Activated CD4-positive, alpha-beta T cell treated with anti-CD3 and anti-CD28 coated beads, Interleukin-2, amount 50 U/mL, for 16 hours (primary cell): Measurements from ENCODE around the gene ST6GALNAC3.
"Not testable (repeated sequence)": the region's sequence is repeated elsewhere in the genome, so short reads cannot be mapped to it uniquely, and the experiment has no call there.

Experiments
- DNase-seq: peaks from one replicate; pipeline ENCODE4 v3.0.0-alpha.2; 2020

ST6GALNAC3 gene

GRCh38 chr1:76292418-76293184 is 218.1 kb downstream of the ST6GALNAC3 start:
- DNase-seq, result no peak

- no peak for DNase-seq
These were observed 219.3 kb downstream of the ST6GALNAC3 start for GRCh38 chr1:76293831-76294230.

DNA sequence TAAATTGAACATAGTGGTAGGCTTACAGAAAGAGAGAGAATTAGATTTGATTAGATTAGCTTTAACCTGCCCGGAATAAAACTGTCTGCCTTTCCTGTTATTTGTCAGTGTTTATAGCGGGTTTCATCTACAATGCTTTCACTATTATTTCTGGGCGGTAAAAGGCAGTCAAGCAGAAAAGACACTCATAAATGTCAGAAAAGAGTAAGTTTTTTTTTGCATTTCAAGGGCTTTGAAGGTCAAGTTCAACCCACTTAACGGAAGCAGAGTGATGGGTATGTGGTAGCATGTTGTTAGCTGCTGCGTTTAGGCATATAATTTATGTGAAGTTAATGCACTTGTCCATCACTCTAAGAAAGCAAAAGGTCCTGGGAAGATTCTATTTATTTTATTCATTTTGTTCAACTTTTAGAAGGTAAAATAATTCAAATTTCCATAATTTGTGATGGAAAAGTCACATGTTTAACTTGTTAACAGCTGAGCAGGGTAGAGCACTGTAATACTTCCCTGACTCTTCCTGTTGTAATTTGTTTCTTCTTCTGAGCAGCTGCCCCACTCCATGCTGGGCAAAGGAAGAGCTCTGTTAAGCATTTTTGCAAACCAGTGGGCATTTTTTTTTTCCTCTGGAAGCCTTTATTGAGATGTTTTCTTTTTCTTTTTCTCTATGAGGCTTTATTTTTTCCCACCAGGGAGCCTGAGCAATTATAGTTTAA is 220.1 kb downstream of the ST6GALNAC3 start:
- DNase-seq, result peak; percentile 61

- DNase-seq, result no peak
These were observed 223.9 kb downstream of the ST6GALNAC3 start for GRCh38 chr1:76298399-76298798.

DNA sequence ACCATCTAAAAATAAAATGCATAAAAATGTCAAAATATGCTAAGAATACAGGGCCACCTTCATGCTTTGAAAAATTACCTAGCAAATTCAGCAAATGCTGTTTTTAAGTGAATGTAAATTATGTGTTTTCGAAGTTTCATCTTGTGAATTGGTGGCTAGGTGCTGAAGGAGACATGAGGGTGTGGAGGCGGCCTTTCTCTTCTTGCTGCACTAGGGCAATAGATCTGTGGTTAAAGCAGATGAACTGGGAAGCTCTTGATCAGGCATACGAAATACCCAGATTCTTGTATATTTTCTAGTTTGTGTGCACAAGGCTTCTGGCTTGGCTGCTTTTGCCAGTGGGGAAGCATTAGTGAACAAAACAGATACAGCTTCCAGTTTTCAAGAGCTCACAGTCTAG is 224.5 kb downstream of the ST6GALNAC3 start:
- DNase-seq, result no peak

DNA sequence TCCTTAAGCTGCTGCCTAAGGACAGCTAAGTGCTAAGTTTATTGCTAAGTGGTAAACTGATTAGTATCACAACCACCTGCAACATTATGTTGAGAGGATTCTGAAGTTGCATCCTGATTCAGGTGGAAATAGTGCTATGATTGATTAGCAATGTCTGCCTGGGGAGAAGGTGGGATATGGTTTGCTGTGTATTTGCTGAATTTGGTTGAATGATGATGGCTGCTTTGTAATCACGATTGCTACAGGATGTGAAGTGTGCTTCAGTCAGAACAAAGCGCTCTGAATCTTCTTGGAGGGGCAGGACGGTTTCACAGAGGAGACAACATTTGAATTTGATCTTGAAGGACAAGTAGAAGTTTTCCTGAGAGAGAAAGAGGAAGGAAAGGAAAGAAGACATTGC is 226.0 kb downstream of the ST6GALNAC3 start:
- no peak for DNase-seq

DNA sequence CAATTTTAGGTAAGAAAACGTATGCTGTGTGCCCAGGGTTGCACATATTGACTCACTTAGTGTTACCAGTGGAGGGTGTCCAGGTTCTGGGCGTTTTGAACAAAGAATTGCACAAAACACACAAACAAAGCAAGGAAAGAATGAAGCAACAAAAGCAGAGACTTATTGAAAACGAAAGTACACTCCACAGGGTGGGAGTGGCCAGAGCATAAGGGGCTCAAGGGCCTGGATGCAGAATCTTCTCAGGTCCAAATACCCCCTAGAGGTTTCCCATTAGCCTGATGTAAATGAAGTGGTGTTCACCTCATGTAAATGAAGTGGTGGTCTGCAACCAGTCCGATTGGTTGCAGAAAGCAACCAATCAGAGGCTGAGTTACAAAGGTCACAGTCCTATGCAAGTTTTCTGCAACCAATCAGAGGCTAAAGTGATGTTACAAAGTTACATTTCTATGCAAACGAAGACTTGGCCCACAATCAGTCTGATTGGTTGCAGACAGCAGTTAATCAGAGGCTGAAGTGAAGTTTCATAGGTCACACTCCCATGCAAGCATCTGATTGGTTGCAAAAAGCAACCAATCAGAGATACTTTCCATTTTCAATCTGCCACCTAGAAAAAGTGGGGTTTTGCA is 228.3 kb downstream of the ST6GALNAC3 start:
- DNase-seq, result no peak

DNA sequence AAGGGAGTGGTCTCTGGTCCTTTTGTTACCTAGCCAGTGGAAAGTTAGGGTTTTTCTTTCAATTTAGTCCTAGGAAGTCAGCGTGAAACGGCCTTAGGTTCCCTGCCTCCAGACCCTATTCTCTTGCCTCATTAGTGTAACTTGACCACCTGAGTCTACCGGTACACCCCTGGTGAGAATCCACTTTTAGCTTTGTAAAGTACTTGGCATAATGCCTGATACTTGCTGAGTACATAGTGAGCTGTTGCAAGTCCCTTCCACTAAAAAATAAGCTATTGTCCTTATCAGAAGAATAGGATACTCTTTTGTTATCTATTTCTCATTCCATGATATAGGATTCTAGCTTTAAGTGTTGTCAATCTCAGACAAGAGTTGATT is 228.8 kb downstream of the ST6GALNAC3 start:
- DNase-seq, result no peak

DNA sequence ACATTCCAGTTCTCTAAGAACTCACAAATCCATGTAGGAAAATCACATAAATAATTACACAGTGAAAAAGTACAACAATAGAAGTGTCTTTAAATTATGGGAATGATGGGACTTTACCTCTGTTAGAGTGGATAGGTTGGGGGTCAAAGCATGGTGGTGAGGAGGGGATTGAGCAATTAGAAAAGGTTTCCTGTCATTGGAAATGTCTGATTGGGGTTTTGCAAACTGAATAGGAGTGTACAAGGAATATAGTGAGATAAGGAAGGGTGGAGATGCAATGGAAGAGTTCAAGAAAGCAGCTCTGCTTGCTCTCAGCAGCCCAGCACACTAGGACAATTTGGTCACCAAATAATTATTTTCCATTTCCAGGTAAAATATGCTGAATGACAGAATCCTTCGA is 238.8 kb downstream of the ST6GALNAC3 start:
- DNase-seq, result no peak

DNA sequence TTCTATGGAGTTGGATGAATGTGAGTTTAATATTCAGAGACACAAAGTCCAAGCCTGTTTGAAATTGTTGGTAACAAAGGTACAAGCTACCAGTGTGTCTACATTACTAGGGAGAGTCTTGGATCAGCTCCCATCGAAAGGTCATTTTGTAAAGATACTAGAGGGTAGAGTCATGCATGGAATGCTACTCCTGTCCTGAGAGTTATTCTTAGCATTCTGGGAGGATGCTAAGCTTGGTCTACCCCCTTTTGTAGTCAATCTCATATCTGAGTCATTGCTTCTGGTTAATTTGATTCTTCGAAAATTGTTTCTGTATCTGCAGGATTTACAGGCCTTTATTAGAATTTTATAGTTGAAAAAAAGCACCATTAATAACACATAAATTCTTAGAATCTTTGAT is 240.2 kb downstream of the ST6GALNAC3 start:
- no peak for DNase-seq

- DNase-seq, result peak; percentile 5
These were observed 242.9 kb downstream of the ST6GALNAC3 start for GRCh38 chr1:76317299-76317900.

- peak; percentile 60 for DNase-seq
These were observed 256.6 kb downstream of the ST6GALNAC3 start for GRCh38 chr1:76330991-76331603.

DNA sequence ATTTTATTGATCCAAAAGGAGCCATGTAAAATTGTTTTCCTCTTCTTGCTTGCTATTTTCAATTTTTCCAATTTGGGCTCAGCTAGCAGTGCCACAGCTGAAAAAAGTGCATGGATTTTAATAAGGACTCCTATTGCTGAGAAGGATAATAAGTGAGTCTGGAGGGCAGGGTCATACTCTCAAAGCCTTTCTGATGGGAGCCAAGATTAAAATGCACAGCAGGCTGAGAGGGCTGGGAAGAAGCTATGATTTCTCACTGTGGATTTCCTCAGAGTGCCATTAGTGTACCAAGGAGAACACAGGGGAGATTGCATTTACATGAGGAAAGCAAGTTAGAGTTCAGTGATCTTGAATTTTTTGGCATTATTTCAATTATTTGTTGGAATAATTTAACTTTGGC is 261.3 kb downstream of the ST6GALNAC3 start:
- DNase-seq, result no peak

DNA sequence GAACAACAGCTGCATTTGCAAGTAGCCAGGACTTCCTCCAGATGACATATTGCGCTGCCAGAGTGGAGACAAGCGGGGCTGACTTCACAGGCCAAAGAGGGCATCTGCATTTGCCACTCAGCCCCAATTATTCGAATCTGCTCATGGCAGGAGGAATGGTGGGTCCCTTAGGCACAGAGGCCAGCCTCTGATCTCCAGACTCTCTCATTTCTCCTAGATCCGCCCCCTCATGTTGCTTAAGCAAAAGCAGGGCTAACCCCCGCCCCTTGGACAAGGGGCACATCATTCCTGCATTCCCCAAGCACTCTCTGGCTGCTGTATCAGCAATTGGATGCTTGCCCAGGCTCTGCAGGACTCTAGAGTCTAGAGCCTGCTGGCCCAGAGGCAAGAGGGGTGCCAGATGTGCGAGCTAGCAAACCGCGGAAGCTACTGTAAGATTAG is 262.4 kb downstream of the ST6GALNAC3 start:
- DNase-seq, result no peak

- no peak for DNase-seq
These were observed 263.1 kb downstream of the ST6GALNAC3 start for GRCh38 chr1:76337542-76338219.

- no peak for DNase-seq
These were observed 265.5 kb downstream of the ST6GALNAC3 start for GRCh38 chr1:76340056-76340455.

DNA sequence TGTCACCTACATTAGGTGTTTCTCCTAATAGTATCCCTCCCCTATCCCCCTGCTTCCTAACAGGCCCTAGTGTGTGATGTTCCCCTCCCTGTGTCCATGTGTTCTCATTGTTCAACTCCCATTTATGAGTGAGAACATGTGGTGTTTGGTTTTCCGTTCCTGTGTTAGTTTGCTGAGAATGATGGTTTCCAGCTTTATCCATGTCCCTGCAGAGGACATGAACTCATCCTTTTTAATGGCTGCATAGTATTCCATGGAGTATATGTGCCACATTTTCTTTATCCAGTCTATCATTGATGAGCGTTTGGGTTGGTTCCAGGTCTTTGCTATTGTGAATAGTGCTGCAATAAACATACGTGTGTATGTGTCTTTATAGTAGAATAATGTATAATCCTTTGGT is 267.3 kb downstream of the ST6GALNAC3 start:
- DNase-seq, result not testable (repeated sequence)

GRCh38 chr1:76343356-76343755 is 268.8 kb downstream of the ST6GALNAC3 start:
- no peak for DNase-seq

DNA sequence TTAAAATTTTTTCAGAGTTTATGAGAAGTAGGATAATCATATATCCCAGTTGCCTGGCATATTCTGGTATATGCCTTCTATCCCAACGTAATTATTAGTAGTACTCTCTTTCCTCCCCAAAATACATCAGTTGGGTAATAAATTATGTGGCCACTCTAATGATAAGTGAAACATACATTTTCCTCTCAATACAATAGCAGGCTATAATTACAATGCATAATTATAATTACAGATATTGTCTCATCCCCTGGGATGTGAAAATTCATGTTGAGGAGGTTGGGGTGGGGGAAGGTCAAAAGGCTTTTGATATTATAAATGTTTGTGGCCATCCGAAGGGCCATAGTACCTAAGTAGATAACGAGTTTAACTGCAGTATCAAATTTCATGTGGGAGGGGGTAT is 277.1 kb downstream of the ST6GALNAC3 start:
- no peak for DNase-seq

DNA sequence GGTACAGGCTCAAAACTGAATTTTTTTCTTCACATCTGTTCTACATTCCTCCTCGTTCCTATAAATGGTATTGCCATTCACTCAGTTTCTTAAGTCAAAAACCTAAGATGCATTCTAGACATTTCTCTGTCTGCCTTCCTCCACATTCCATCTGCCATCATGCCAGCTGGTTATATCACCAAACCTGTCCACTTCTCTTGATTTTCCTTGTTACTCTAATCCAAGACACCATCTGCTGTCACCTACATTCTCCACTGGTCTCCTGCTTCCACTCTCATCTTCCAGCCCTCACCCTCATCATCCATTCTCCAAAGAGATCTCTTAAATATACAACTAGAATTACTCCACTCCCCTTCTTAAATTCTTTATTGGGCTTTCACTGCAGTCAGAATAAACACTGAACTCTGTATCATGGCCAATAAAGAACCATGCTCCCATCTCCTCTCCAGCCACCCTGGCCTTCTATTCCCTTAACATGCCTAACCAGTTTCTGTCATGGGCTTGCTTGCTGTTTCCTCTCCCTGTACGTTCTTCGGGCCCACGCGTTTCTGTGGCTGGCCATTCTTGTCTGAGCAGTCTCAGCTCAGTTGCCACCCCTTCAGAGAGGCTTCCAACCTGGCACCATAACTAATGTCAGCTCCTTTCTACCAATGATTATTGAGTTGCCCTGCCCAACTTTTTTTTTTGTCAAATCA is 278.3 kb downstream of the ST6GALNAC3 start:
- DNase-seq, result no peak

- DNase-seq, result no peak
These were observed 279.7 kb downstream of the ST6GALNAC3 start for GRCh38 chr1:76354236-76354635.

GRCh38 chr1:76366726-76367125 is 292.2 kb downstream of the ST6GALNAC3 start:
- no peak for DNase-seq
